Stimulated activated naive B cell treated with anti-CD40 and anti-IgM and Interleukin-4, amounts not matched to agents 10 μg/mL and 1 μg/mL and 100 μg/mL, for 72 hours (primary cell): ENCODE measurements around the gene LRRC1.
"Not testable (repeated sequence)": the region's sequence is repeated elsewhere in the genome, so short reads cannot be mapped to it uniquely, and the experiment has no call there.

Experiments
- ATAC-seq, 2 donors: fragments of 150-1000 bp; cut with Tn5 transposase; replicated peaks; 2 replicates each; pipeline ENCODE4 v1.10.0; 2021; ENCODE audit warnings: moderate library complexity in 1 of 2
- DNase-seq: peaks from one replicate; pipeline ENCODE4 v3.0.0; 2021
- H3K27ac Mint-ChIP-seq: one replicate; pipeline ENCODE4 v1.8.0; 2022; ENCODE audit warnings: mild to moderate bottlenecking, mixed read lengths
- H3K27me3 Mint-ChIP-seq, 2 donors: one replicate each; pipeline ENCODE4 v1.8.0; 2022; ENCODE audit warnings: mixed read lengths in 2 of 2
- H3K36me3 Mint-ChIP-seq, 2 donors: one replicate each; pipeline ENCODE4 v1.8.0; 2022; ENCODE audit warnings: mixed read lengths in 2 of 2, mild to moderate bottlenecking in 1 of 2
- H3K4me1 Mint-ChIP-seq, 2 donors: one replicate each; pipeline ENCODE4 v1.8.0; 2022; ENCODE audit warnings: mixed read lengths in 2 of 2, mild to moderate bottlenecking in 1 of 2
- H3K4me3 Mint-ChIP-seq, 2 donors: one replicate each; pipeline ENCODE4 v1.8.0; 2022; ENCODE audit warnings: mild to moderate bottlenecking in 2 of 2, mixed read lengths in 2 of 2, moderate library complexity in 1 of 2
- H3K9me3 Mint-ChIP-seq, 2 donors: one replicate each; pipeline ENCODE4 v1.8.0; 2022; ENCODE audit warnings: mixed read lengths in 2 of 2, mild to moderate bottlenecking in 1 of 2

Gene LRRC1

GRCh38 chr6:53796791-53797190, 2.0 kb downstream of the LRRC1 start:
- no peak for ATAC-seq

DNA sequence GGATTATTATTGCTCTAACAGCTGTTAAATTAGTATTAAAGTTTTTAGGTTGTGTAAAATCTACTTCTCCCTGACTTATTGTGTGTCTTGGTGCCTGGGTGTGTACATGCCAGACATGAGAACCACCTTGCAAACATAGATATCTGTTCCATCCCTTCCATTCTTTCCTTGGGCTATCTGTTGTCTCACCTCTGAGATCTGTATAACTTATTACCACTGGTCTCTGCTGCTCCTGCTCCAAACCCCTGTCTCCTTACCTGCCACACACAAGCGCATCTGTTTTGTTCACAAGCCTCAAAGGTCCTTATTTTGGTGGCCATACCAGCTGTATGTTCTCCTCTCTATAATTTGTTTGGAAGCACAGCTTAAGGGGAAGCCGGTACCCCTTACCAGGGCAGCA, 2.5 kb downstream of the LRRC1 start:
- no peak for DNase-seq
- Mint-ChIP-seq H3K36me3 (no peaks in the 10 kb centered on the region), H3K4me1 (peaks cover 18 to 37% of the 10 kb centered on the region in 2 donors), H3K27me3 (no peaks in the 10 kb centered on the region), H3K4me3 (no peak overlapping the region), H3K9me3 (no peaks in the 10 kb centered on the region), H3K27ac (no peak overlapping the region)
- no peak for ATAC-seq

More at GRCh38 chr6:53796791-53797190, 2.0 kb downstream of the LRRC1 start:
- no peaks in the 10 kb centered on the region for H3K27me3 Mint-ChIP-seq
- peaks cover 16 to 37% of the 10 kb centered on the region in 2 donors for H3K4me1 Mint-ChIP-seq
- H3K9me3 Mint-ChIP-seq, result no peaks in the 10 kb centered on the region
- no peak overlapping the region for H3K4me3 Mint-ChIP-seq
- no peaks in the 10 kb centered on the region for H3K36me3 Mint-ChIP-seq
- DNase-seq, result no peak
- no peak overlapping the region for H3K27ac Mint-ChIP-seq

GRCh38 chr6:53799340-53799739, 4.5 kb downstream of the LRRC1 start:
- DNase-seq (no peak), ATAC-seq (no peak)
- H3K36me3 Mint-ChIP-seq, result no peaks in the 10 kb centered on the region
- no peak overlapping the region for H3K4me3 Mint-ChIP-seq
- no peaks in the 10 kb centered on the region for H3K9me3 Mint-ChIP-seq
- H3K27ac Mint-ChIP-seq, result no peak overlapping the region
- no peaks in the 10 kb centered on the region for H3K27me3 Mint-ChIP-seq
- peaks cover 11 to 26% of the 10 kb centered on the region in 2 donors for H3K4me1 Mint-ChIP-seq

DNA sequence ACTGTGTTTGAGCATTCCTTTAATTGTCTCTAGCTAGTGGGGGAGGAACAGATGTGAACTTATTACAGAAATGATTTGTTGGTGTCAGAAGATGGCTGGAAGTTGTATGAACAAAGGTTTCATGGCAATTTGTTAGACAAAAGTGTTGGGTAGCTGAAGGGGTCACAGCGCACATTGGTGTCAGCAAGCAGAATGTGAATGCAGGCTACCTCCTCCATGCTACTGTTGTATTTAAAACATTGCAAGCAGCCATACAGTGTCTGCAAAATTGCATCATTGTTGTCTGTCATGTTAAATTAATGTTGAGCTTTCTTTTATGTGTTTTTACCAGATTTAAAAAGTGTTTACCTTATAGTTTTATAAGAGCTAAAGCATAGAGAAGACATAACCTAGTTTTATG, 6.2 kb downstream of the LRRC1 start:
- H3K9me3 Mint-ChIP-seq, result no peaks in the 10 kb centered on the region

GRCh38 chr6:53802582-53802981, 7.8 kb downstream of the LRRC1 start:
- Mint-ChIP-seq H3K27ac (no peak overlapping the region), H3K4me3 (no peak overlapping the region), H3K4me1 (peaks cover 7 to 14% of the 10 kb centered on the region in 2 donors), H3K9me3 (no peaks in the 10 kb centered on the region), H3K36me3 (peaks cover 0 to under 1% of the 10 kb centered on the region in 2 donors), H3K27me3 (no peaks in the 10 kb centered on the region)
- DNase-seq (no peak), ATAC-seq (no peak)

More for the DNA sequence above, 6.2 kb downstream of the LRRC1 start:
- H3K36me3 Mint-ChIP-seq, result no peaks in the 10 kb centered on the region
- H3K4me3 Mint-ChIP-seq, result no peak overlapping the region
- no peak overlapping the region for H3K27ac Mint-ChIP-seq
- DNase-seq, result no peak
- ATAC-seq, result no peak
- peaks cover 17 to 18% of the 10 kb centered on the region in 2 donors for H3K4me1 Mint-ChIP-seq
- H3K27me3 Mint-ChIP-seq, result no peaks in the 10 kb centered on the region

- no peaks in the 10 kb centered on the region for H3K9me3 Mint-ChIP-seq
- peaks cover 3% of the 10 kb centered on the region in 2 donors for H3K36me3 Mint-ChIP-seq
- ATAC-seq, result no peak
- H3K4me1 Mint-ChIP-seq, result peaks cover 14 to 20% of the 10 kb centered on the region in 2 donors
- no peak overlapping the region for H3K27ac Mint-ChIP-seq
- H3K4me3 Mint-ChIP-seq, result no peak overlapping the region
- no peaks in the 10 kb centered on the region for H3K27me3 Mint-ChIP-seq
- no peak for DNase-seq
Measured at GRCh38 chr6:53803081-53803860, 8.5 kb downstream of the LRRC1 start.

DNA sequence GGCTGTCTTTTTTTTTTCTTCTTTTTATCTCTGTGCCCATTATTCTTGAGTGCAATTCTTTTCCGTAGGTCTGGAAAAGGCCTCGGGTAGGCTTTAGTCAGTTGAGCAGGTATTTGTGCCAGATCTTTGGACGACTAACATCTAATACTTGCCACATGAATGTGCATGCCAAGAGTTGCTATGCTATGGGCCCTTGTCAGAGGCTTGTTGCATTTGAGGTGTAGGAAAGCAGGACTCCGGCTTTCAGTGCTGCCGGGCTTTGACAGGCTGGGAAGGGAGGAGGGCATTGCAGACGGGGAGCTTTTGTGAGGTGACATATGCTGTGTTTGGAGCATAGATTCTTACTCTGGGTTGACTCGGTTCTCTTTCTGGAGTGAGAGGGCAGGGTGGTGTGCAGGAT, 10.2 kb downstream of the LRRC1 start:
- Mint-ChIP-seq H3K27ac (no peak overlapping the region), H3K36me3 (peaks cover 3% of the 10 kb centered on the region in 2 donors), H3K4me1 (peaks cover 13 to 19% of the 10 kb centered on the region in 2 donors), H3K4me3 (no peak overlapping the region), H3K27me3 (no peaks in the 10 kb centered on the region), H3K9me3 (no peaks in the 10 kb centered on the region)
- DNase-seq (no peak), ATAC-seq (no peak)

GRCh38 chr6:53805725-53806124, 10.9 kb downstream of the LRRC1 start:
- Mint-ChIP-seq H3K4me1 (peaks cover 14 to 19% of the 10 kb centered on the region in 2 donors), H3K27ac (no peak overlapping the region), H3K4me3 (no peak overlapping the region), H3K36me3 (peaks cover 3% of the 10 kb centered on the region in 2 donors), H3K27me3 (no peaks in the 10 kb centered on the region), H3K9me3 (no peaks in the 10 kb centered on the region)
- DNase-seq (no peak), ATAC-seq (no peak)

DNA sequence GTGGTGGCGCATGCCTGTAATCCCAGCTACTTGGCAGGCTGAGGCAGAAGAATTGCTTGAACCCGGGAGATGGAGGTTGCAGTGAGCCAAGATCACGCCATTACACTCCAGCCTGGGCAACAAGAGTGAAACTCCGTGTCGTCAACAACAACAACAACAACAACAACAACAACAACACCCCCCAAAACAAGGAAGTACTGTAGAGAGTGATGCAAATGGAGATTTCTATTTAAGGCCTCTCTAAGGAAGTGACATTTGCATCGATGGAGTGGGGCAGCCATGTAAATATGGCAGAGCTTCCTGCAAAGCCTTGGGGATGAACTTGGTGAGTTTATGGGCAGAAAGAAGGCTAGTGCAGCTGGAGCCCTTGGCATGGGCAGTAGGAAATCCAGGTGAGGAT, 12.8 kb downstream of the LRRC1 start:
- not testable (repeated sequence) for H3K36me3 Mint-ChIP-seq, H3K4me3 Mint-ChIP-seq, H3K27ac Mint-ChIP-seq, H3K9me3 Mint-ChIP-seq, DNase-seq, H3K27me3 Mint-ChIP-seq, ATAC-seq
- H3K4me1 Mint-ChIP-seq, result peaks cover 22 to 28% of the 10 kb centered on the region in 2 donors

DNA sequence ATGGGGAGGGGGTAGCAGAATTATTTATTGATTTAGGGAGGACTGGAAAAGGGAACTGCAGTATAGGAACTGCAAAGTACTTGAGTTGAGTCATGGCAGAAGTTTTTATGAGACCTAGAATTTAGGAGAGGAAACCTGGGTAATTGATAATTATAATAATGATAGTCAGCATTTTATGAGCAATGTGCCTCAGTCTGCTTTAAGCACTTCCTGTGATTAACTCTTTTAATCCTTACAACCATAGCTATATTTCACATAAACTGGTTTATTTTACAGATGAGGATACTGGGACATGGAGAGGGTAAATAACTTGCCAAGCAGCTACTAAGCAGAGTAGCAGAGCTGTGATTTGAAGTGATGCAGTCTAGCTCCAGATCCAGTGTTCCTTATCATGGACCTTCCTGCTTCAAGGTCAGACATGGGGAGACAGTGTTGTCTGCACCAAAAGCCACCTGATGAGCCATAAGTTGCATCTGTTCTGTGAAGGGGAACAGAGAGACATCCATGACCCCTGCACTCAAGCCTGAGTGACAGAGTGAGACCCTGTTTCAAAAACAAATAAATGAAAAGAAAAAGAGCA, 13.6 kb downstream of the LRRC1 start:
- peaks cover 27 to 36% of the 10 kb centered on the region in 2 donors for H3K4me1 Mint-ChIP-seq
- no peak overlapping the region for H3K27ac Mint-ChIP-seq
- H3K27me3 Mint-ChIP-seq, result no peaks in the 10 kb centered on the region
- DNase-seq, result no peak
- H3K9me3 Mint-ChIP-seq, result peaks cover 2 to 4% of the 10 kb centered on the region in 2 donors
- no peak overlapping the region for H3K4me3 Mint-ChIP-seq
- no peak for ATAC-seq
- peaks cover 3 to 8% of the 10 kb centered on the region in 2 donors for H3K36me3 Mint-ChIP-seq

- DNase-seq (no peak), ATAC-seq (no peak)
- peaks cover 2 to 4% of the 10 kb centered on the region in 2 donors for H3K9me3 Mint-ChIP-seq
- H3K4me3 Mint-ChIP-seq, result no peak overlapping the region
- peaks cover 3 to 8% of the 10 kb centered on the region in 2 donors for H3K36me3 Mint-ChIP-seq
- peaks cover 32 to 49% of the 10 kb centered on the region in 2 donors for H3K4me1 Mint-ChIP-seq
- H3K27ac Mint-ChIP-seq, result no peak overlapping the region
- no peaks in the 10 kb centered on the region for H3K27me3 Mint-ChIP-seq
Measured at GRCh38 chr6:53809691-53810090, 14.9 kb downstream of the LRRC1 start.

GRCh38 chr6:53811082-53811481, 16.3 kb downstream of the LRRC1 start:
- peak; percentile 65 to 66 for ATAC-seq
- peaks cover 3 to 8% of the 10 kb centered on the region in 2 donors for H3K36me3 Mint-ChIP-seq
- H3K27ac Mint-ChIP-seq, result no peak overlapping the region
- peaks cover 2 to 4% of the 10 kb centered on the region in 2 donors for H3K9me3 Mint-ChIP-seq
- DNase-seq, result no peak
- H3K27me3 Mint-ChIP-seq, result no peaks in the 10 kb centered on the region
- peaks cover 24 to 51% of the 10 kb centered on the region in 2 donors for H3K4me1 Mint-ChIP-seq
- no peak overlapping the region for H3K4me3 Mint-ChIP-seq

DNA sequence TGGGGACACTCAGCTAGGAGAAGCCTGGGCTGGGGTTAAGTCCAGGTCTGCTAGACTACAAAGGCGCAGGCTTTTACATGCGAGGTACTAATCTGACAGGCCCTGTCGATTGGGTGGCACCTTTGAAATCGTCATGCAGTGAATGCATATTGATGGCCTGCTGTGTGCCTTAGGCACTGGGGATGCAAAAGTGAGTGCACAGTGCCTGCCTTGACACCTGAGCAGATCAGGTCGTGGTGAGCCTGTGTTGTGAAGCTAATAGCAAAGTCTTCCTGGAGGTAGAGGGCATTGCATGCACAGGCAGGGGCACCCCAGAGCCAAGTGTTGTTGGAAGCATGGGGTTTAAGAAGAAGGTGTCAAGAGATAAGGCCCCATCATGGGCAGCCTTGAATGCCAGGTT, 16.9 kb downstream of the LRRC1 start:
- no peak for DNase-seq
- H3K27ac Mint-ChIP-seq, result no peak overlapping the region
- peaks cover 23 to 51% of the 10 kb centered on the region in 2 donors for H3K4me1 Mint-ChIP-seq
- H3K4me3 Mint-ChIP-seq, result no peak overlapping the region
- H3K9me3 Mint-ChIP-seq, result peaks cover 2 to 4% of the 10 kb centered on the region in 2 donors
- peaks cover 3 to 8% of the 10 kb centered on the region in 2 donors for H3K36me3 Mint-ChIP-seq
- H3K27me3 Mint-ChIP-seq, result no peaks in the 10 kb centered on the region
- no peak for ATAC-seq

GRCh38 chr6:53813096-53813495, 18.3 kb downstream of the LRRC1 start:
- H3K27me3 Mint-ChIP-seq, result no peaks in the 10 kb centered on the region
- peaks cover 17 to 45% of the 10 kb centered on the region in 2 donors for H3K4me1 Mint-ChIP-seq
- H3K9me3 Mint-ChIP-seq, result peaks cover 2 to 4% of the 10 kb centered on the region in 2 donors
- no peak overlapping the region for H3K4me3 Mint-ChIP-seq
- ATAC-seq (no peak), DNase-seq (no peak)
- H3K27ac Mint-ChIP-seq, result no peak overlapping the region
- H3K36me3 Mint-ChIP-seq, result peaks cover 0 to 5% of the 10 kb centered on the region in 2 donors

DNA sequence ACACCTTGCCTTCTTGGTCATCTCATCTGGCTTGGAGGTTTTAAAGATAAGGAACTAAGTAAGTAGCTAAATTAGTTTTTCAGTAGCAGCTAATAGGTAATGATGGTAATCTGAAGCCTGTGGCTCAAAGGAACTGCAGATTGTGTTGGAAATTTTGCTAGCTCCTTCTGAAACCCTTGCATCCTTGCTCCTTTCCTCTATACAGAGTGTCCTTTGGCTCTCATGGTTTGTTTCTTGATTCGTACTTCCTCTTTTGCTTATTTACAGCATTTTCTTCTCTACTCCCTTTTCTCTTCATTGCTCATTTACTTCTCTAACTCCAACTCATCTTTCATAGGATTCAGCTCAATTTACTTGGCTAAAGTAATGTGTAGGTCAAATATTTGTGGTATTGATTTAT, 19.0 kb downstream of the LRRC1 start:
- ATAC-seq (peak; percentile 74 to 78), DNase-seq (no peak)
- Mint-ChIP-seq H3K4me3 (no peak overlapping the region), H3K9me3 (peaks cover 2 to 4% of the 10 kb centered on the region in 2 donors), H3K4me1 (peaks cover 17 to 41% of the 10 kb centered on the region in 2 donors), H3K36me3 (peaks cover 0 to 5% of the 10 kb centered on the region in 2 donors), H3K27ac (no peak overlapping the region), H3K27me3 (no peaks in the 10 kb centered on the region)
